CD14-positive monocyte (primary cell): ENCODE results near the gene CD28. TPM values are rescaled to one million over a fixed set of nuclear protein-coding genes. Genes with fewer than 3 reads are reported as not detected.

Source experiments
- DNase-seq, 3 donors: peaks; one replicate each; pipeline ENCODE4 v3.0.0-alpha.2; 2011 to 2022
- H2AFZ ChIP-seq: 2 replicates; pipeline ENCODE4 v1.6.0; 2012; ENCODE audit warnings: mild to moderate bottlenecking, low read depth, low read length, inconsistent platforms; ENCODE audit not compliant: insufficient read depth, poor library complexity, severe bottlenecking
- H3K27ac ChIP-seq, 2 donors: 1 replicate in 1 of 2; 2 replicates in 1 of 2; pipeline ENCODE4 v1.5.1; 2012 to 2013; ENCODE audit warnings: low read length in 2 of 2, control low read depth in 1 of 2, inconsistent platforms in 1 of 2, low read depth in 1 of 2, mild to moderate bottlenecking in 1 of 2
- H3K27me3 ChIP-seq, 2 donors: one replicate each; pipeline versions ENCODE4 v1.6.0 to v1.6.1; 2011 to 2013; ENCODE audit warnings: low read length in 2 of 2; ENCODE audit not compliant: control insufficient read depth in 2 of 2, insufficient read depth in 2 of 2
- H3K36me3 ChIP-seq, 2 donors: replicated peaks in 1 of 2; 1 replicate in 1 of 2; 2 replicates in 1 of 2; pipeline versions ENCODE4 v1.5.1 to v1.6.1; 2012 to 2013; ENCODE audit warnings: low read length in 2 of 2, control low read depth in 1 of 2, inconsistent platforms in 1 of 2, mild to moderate bottlenecking in 1 of 2; ENCODE audit not compliant: insufficient read depth in 2 of 2, control insufficient read depth in 1 of 2
- H3K4me1 ChIP-seq, 2 donors: 1 replicate in 1 of 2; 2 replicates in 1 of 2; pipeline versions ENCODE4 v1.5.1 to v1.6.1; 2012 to 2013; ENCODE audit warnings: low read length in 2 of 2, control low read depth in 1 of 2, inconsistent platforms in 1 of 2, mild to moderate bottlenecking in 1 of 2, moderate library complexity in 1 of 2; ENCODE audit not compliant: insufficient read depth in 2 of 2, control insufficient read depth in 1 of 2
- H3K4me2 ChIP-seq: replicated peaks from 2 replicates; pipeline ENCODE3; 2012; ENCODE audit warnings: low read length, moderate library complexity, mild to moderate bottlenecking; ENCODE audit not compliant: poor library complexity, severe bottlenecking; ENCODE audit errors: extremely low read depth
- H3K4me3 ChIP-seq, 3 experiments: fragments of 200-600 bp in 1 of 3; sonication (generic) in 1 of 3; replicated peaks in 1 of 3; 1 replicate in 2 of 3; 2 replicates in 1 of 3; pipeline ENCODE4 v1.5.1; 2011 to 2013; ENCODE audit warnings: low read length in 3 of 3, mild to moderate bottlenecking in 3 of 3, control low read depth in 2 of 3, low read depth in 2 of 3, inconsistent platforms in 1 of 3, moderate library complexity in 1 of 3
- H3K79me2 ChIP-seq: 2 replicates; pipeline ENCODE4 v1.6.0; 2012; ENCODE audit warnings: mild to moderate bottlenecking, control low read depth, inconsistent platforms, low read length, moderate library complexity; ENCODE audit not compliant: insufficient read depth
- H3K9ac ChIP-seq: 2 replicates; pipeline ENCODE4 v1.6.0; 2017; ENCODE audit warnings: low read length, mild to moderate bottlenecking; ENCODE audit not compliant: insufficient read depth, poor library complexity, severe bottlenecking
- H3K9me3 ChIP-seq, 2 donors: replicated peaks in 1 of 2; 1 replicate in 1 of 2; 2 replicates in 1 of 2; pipeline versions ENCODE4 v1.5.1 to v1.6.1; 2012 to 2013; ENCODE audit warnings: low read length in 2 of 2, control low read depth in 1 of 2; ENCODE audit not compliant: control insufficient read depth in 1 of 2, insufficient read depth in 1 of 2
- H4K20me1 ChIP-seq: 2 replicates; pipeline ENCODE4 v1.6.0; 2012; ENCODE audit warnings: mild to moderate bottlenecking, low read length, control low read depth, moderate library complexity; ENCODE audit not compliant: insufficient read depth
- H3K27ac Mint-ChIP-seq, 7 donors: one replicate each; pipeline ENCODE4 v1.8.0; 2020; ENCODE audit warnings: mild to moderate bottlenecking in 7 of 7, mixed read lengths in 7 of 7, moderate library complexity in 6 of 7, inconsistent platforms in 2 of 7
- H3K27me3 Mint-ChIP-seq, 3 donors: one replicate each; pipeline ENCODE4 v1.8.0; 2021 to 2022; ENCODE audit warnings: low read depth in 3 of 3, mild to moderate bottlenecking in 3 of 3, mixed read lengths in 3 of 3, moderate library complexity in 3 of 3, inconsistent platforms in 1 of 3
- H3K36me3 Mint-ChIP-seq, 2 donors: one replicate each; pipeline ENCODE4 v1.8.0; 2020; ENCODE audit warnings: mixed read lengths in 2 of 2, inconsistent platforms in 1 of 2, mild to moderate bottlenecking in 1 of 2
- H3K4me1 Mint-ChIP-seq: one replicate; pipeline ENCODE4 v1.8.0; 2020; ENCODE audit warnings: mild to moderate bottlenecking, mixed read lengths
- H3K4me3 Mint-ChIP-seq, 2 donors: one replicate each; pipeline ENCODE4 v1.8.0; 2020; ENCODE audit warnings: mild to moderate bottlenecking in 2 of 2, mixed read lengths in 2 of 2, moderate library complexity in 1 of 2
- H3K9me3 Mint-ChIP-seq, 7 donors: one replicate each; pipeline ENCODE4 v1.8.0; 2020 to 2022; ENCODE audit warnings: mixed read lengths in 7 of 7, mild to moderate bottlenecking in 6 of 7, moderate library complexity in 6 of 7, inconsistent platforms in 2 of 7
- CTCF ChIP-seq: fragments of 200-600 bp; IDR thresholded peaks from one replicate; pipeline ENCODE4 v1.8.0; 2022; ENCODE audit warnings: antibody characterized with exemption, mild to moderate bottlenecking
- WGBS: methylation state at CpG from one replicate; pipeline ENCODE4 v1.1.5; 2013; ENCODE audit warnings: missing lambda C conversion rate; ENCODE audit not compliant: insufficient coverage; 5-methylcytosine and 5-hydroxymethylcytosine counted together
- intact Hi-C, 2 donors: fragments of 100-400 bp; cut with micrococcal nuclease; formaldehyde crosslinking; loops; one replicate each; pipeline versions ENCODE4 v1.15.0 to v1.15.1; 2023
- polyA plus RNA-seq, 3 donors: library from polyadenylated mRNA; depleted of rRNA in 1 of 3; unstranded in 2 of 3; stranded (reverse) in 1 of 3; fragments of 300-500 nt in 2 of 3; fragments of >200 nt in 1 of 3; fragmentation: Illumina TruSeq in 2 of 3; gene quantifications; 1 replicate in 2 of 3; 2 replicates in 1 of 3; pipeline ENCODE4 v1.2.3, GENCODE V29; 2012 to 2021

The CD28 gene
- polyA plus RNA-seq, 3 donors: 0.09 to 0.21 TPM; not detected in 1

- no peaks in the 10 kb centered on the region for H3K9me3 Mint-ChIP-seq
Observed at GRCh38 chr2:203685081-203685621, 21.3 kb upstream of the CD28 start.

GRCh38 chr2:203685789-203686420, 20.5 kb upstream of the CD28 start:
- Mint-ChIP-seq H3K27ac (no peak overlapping the region), H3K4me3 (no peak overlapping the region), H3K36me3 (no peaks in the 10 kb centered on the region), H3K27me3 (no peaks in the 10 kb centered on the region), H3K4me1 (peaks cover 60% of the 10 kb centered on the region), H3K9me3 (no peaks in the 10 kb centered on the region)
- Histone ChIP-seq H2AFZ (no peak overlapping the region), H3K4me3 (no peak overlapping the region), H3K27ac (no peak overlapping the region), H3K9me3 (no peaks in the 10 kb centered on the region), H3K36me3 (no peaks in the 10 kb centered on the region), H3K27me3 (no peaks in the 10 kb centered on the region), H3K79me2 (no peaks in the 10 kb centered on the region), H3K4me1 (peaks cover 47 to 50% of the 10 kb centered on the region in 2 donors), H3K4me2 (no peak overlapping the region), H4K20me1 (no peaks in the 10 kb centered on the region), H3K9ac (no peak overlapping the region)
- no CpG with 5 or more reads among the region's 4 CpGs for whole genome bisulfite sequencing
- TF ChIP-seq CTCF: no peak
- DNase-seq: no peak
- intact Hi-C loops: no loop called here

More at GRCh38 chr2:203685081-203685621, 21.3 kb upstream of the CD28 start:
- intact Hi-C loops: no loop called here
- WGBS: 100% methylated on average over 1 of the region's 5 CpGs
- no peaks in the 10 kb centered on the region for H3K79me2 ChIP-seq
- H3K36me3 ChIP-seq: no peaks in the 10 kb centered on the region
- H3K4me3 ChIP-seq: no peak overlapping the region
- no peak for TF ChIP-seq CTCF
- Mint-ChIP-seq H3K4me3 (no peak overlapping the region), H3K27me3 (no peaks in the 10 kb centered on the region), H3K4me1 (peaks cover 60% of the 10 kb centered on the region), H3K27ac (no peak overlapping the region), H3K36me3 (no peaks in the 10 kb centered on the region)
- no peaks in the 10 kb centered on the region for H3K27me3 ChIP-seq
- H2AFZ ChIP-seq: no peak overlapping the region
- no peak overlapping the region for H3K4me2 ChIP-seq
- peaks cover 47 to 50% of the 10 kb centered on the region in 2 donors for H3K4me1 ChIP-seq
- H4K20me1 ChIP-seq: no peaks in the 10 kb centered on the region
- no peak overlapping the region for H3K27ac ChIP-seq
- no peak for DNase-seq
- H3K9me3 ChIP-seq: no peaks in the 10 kb centered on the region
- no peak overlapping the region for H3K9ac ChIP-seq
